A549 treated with DMSO at 1 μM for 4 hours (cell line): ENCODE measurements around the gene STON1. TPM values are rescaled to one million over a fixed set of nuclear protein-coding genes. Genes with fewer than 3 reads are reported as not detected.

Experiments used
- total RNA-seq: library from RNA; stranded (reverse); fragments of 200-300 nt; extraction: Qiagen RNA extraction; gene quantifications from 5 replicates; pipeline ENCODE4 v1.2.3, GENCODE V29; 2022; ENCODE audit warnings: low read depth

STON1 gene
- 0.24 to 0.46 TPM (median 0.38 TPM) in 5 replicates for total RNA-seq

GRCh38 chr2:48530033-48530811 is at the start of gene STON1:
TSS of gene STON1 (plus strand) at chr2:48530154. CDS start at chr2:48580634, 50,480 bp downstream.

GRCh38 chr2:48617618-48618017 is 87.7 kb downstream of the STON1 start, which contains the start of gene GTF2A1L:
TSS of gene GTF2A1L (plus strand) at chr2:48617856. CDS start at chr2:48617875, 19 bp downstream.

Other genes with a start within 250 kb of the STON1 start
- gene FOXN2, start 215.5 kb upstream of the STON1 start, total RNA-seq, result 9.2 to 14.8 TPM (median 13.6 TPM) in 5 replicates
- 11.3 to 15.2 TPM (median 12.2 TPM) in 5 replicates for gene PPP1R21, start 89.4 kb upstream of the STON1 start, total RNA-seq
- gene GTF2A1L, start 87.7 kb downstream of the STON1 start, total RNA-seq, result not detected in 5 replicates
- not detected in 5 replicates for gene LHCGR, start 225.6 kb downstream of the STON1 start, total RNA-seq